SH-SY5Y (cell line): Measurements from ENCODE around the gene CAMTA1.

ENCODE experiments used
- GATA2 ChIP-seq: IDR thresholded peaks from 2 replicates; pipeline ENCODE4 v1.6.1; 2011; ENCODE audit warnings: mild to moderate bottlenecking, low read depth, low read length
- GATA3 ChIP-seq: IDR thresholded peaks from 2 replicates; pipeline ENCODE4 v1.6.1; 2011; ENCODE audit warnings: low read depth, mild to moderate bottlenecking, low read length, moderate library complexity

Gene CAMTA1

GRCh38 chr1:7805460-7805859 lies 1020.2 kb downstream of the CAMTA1 start:
- no peak for TF ChIP-seq GATA2
- no peak for TF ChIP-seq GATA3

- TF ChIP-seq GATA2 (no peak), GATA3 (no peak)
These were observed 1023.1 kb downstream of the CAMTA1 start for GRCh38 chr1:7808253-7808844.

- TF ChIP-seq GATA3 (no peak), GATA2 (no peak)
These were observed 1024.5 kb downstream of the CAMTA1 start for GRCh38 chr1:7809742-7810141.

GRCh38 chr1:7810395-7810794 lies 1025.1 kb downstream of the CAMTA1 start:
- TF ChIP-seq GATA3 (no peak), GATA2 (no peak)

- no peak for TF ChIP-seq GATA2
- TF ChIP-seq GATA3: no peak
These were observed 1026.2 kb downstream of the CAMTA1 start for GRCh38 chr1:7811476-7811875.

GRCh38 chr1:7813677-7814373 lies 1028.6 kb downstream of the CAMTA1 start:
- TF ChIP-seq GATA2: no peak
- TF ChIP-seq GATA3: no peak
